Heart right ventricle (tissue), 16 donors: ENCODE measurements around the gene CMTM1. TPM values are rescaled to one million over a fixed set of nuclear protein-coding genes. Genes with fewer than 3 reads are reported as not detected.

Experiments
- ATAC-seq, 8 donors: fragments of 200-7000 bp; cut with Tn5 transposase; one replicate each; pipeline ENCODE4 v1.9.1; 2020; ENCODE audit warnings: mild to moderate bottlenecking in 8 of 8, moderate library complexity in 8 of 8, moderate number of reproducible peaks in 1 of 8
- DNase-seq, 2 donors: peaks; one replicate each; pipeline ENCODE4 v3.0.0-alpha.2; 2020
- H3K27ac ChIP-seq, 10 donors: fragments of 200-600 bp; sonication (generic) in 2 of 10; one replicate each; pipeline versions ENCODE4 v1.5.0 to v1.8.0; 2020 to 2022; ENCODE audit warnings: mild to moderate bottlenecking in 3 of 10
- H3K27me3 ChIP-seq, 7 donors: fragments of 200-600 bp; one replicate each; pipeline ENCODE4 v1.8.0; 2021 to 2022; ENCODE audit warnings: mild to moderate bottlenecking in 2 of 7
- H3K36me3 ChIP-seq, 9 donors: fragments of 200-600 bp; sonication (generic) in 1 of 9; one replicate each; pipeline versions ENCODE4 v1.5.0 to v1.8.0; 2020 to 2022; ENCODE audit warnings: mild to moderate bottlenecking in 2 of 9
- H3K4me1 ChIP-seq, 9 donors: fragments of 200-600 bp; sonication (generic) in 1 of 9; one replicate each; pipeline versions ENCODE4 v1.5.0 to v1.8.0; 2020 to 2022; ENCODE audit warnings: mild to moderate bottlenecking in 4 of 9
- H3K4me3 ChIP-seq, 10 donors: fragments of 200-600 bp; sonication (generic) in 2 of 10; one replicate each; pipeline versions ENCODE4 v1.5.0 to v1.8.0; 2020 to 2022; ENCODE audit warnings: mild to moderate bottlenecking in 7 of 10, moderate library complexity in 2 of 10
- H3K9me3 ChIP-seq, 11 donors: fragments of 200-600 bp in 10 of 11; sonication (generic) in 2 of 11; one replicate each; pipeline versions ENCODE4 v1.5.0 to v1.8.0; 2013 to 2022; ENCODE audit warnings: mild to moderate bottlenecking in 2 of 11, control low read depth in 1 of 11, moderate library complexity in 1 of 11
- CTCF ChIP-seq, 9 donors: fragments of 200-600 bp; sonication (generic) in 2 of 9; IDR thresholded peaks; one replicate each; pipeline versions ENCODE4 v1.5.0 to v1.8.0; 2021 to 2022; ENCODE audit warnings: antibody characterized with exemption in 9 of 9, mild to moderate bottlenecking in 5 of 9, moderate library complexity in 1 of 9
- WGBS, 2 donors: extraction: QIAGEN DNeasy Blood & Tissue Kit; methylation state at CpG; one replicate each; pipeline ENCODE4 v1.1.7; 2013; ENCODE audit warnings: inconsistent platforms in 1 of 2; 5-methylcytosine and 5-hydroxymethylcytosine counted together
- intact Hi-C, 10 donors: fragments of 100-400 bp; cut with DNase I; formaldehyde crosslinking; loops; one replicate each; pipeline versions ENCODE4 v1.11.1 to v1.14.2; 2022
- polyA plus RNA-seq, 2 donors: library from polyadenylated mRNA; stranded (reverse); fragments of 200-250 nt; gene quantifications; one replicate each; pipeline ENCODE4 v1.2.3, GENCODE V29; 2013
- total RNA-seq, 10 donors: library from RNA; stranded (reverse); fragmentation: NEBNext Ultra II Directional in 3 of 10; extraction: Animal tissue kit (Norgen Biotek cat#: 25700) in 3 of 10; gene quantifications; one replicate each; pipeline versions ENCODE4 v1.2.1 to v1.2.4, GENCODE V29; 2021 to 2023
- donor health status: Arrhythmogenic right ventricular cardiomyopathy.
- donor health status: ischemic (EF 13 %, LVEDD 7.1; RV severe dilation, severe dysfunction).
- donor health status: healthy with polysubstance abuse.
- donor health status: DM: no; HTN: yes; CAD: no.
- donor health status: DM: no; HTN: no; CAD: no.
- donor health status: ischemic (EF 25% LVEDD 6.9; RV normal size, moderate dysfunction).
- donor health status: ischemic (EF 25% LVEDD 5.7; RV mildly dilated, moderate dysfunction).
- donor health status: healthy.
- donor health status: DM: yes; HTN: yes; CAD: no.
- donor health status: Ischemic cardiomyopathy.
- donor health status: ischemic (EF 35%, LVEDD 5.7; RV mildly dilated, moderate dysfunction).
- donor health status: nonischemic (EF 11% LVEDD 7.7; RV severe dilation, severe dysfunction).
- donor health status: DM: yes; HTN: yes; CAD: no.
- donor health status: PGD.
- donor health status: ischemic (EF 29% LVEDD 5.4; RV normal size, mild dysfunction).
- donor health status: nonischemic (EF 23%, LVEDD 6.1; RV moderate dilation, normal function).

The CMTM1 gene
- total and polyA plus RNA-seq, 12 donors = 0.19 to 2.1 (median 0.95) TPM; not detected in 1

GRCh38 chr16:66581246-66581952 lies 15.2 kb downstream of the CMTM1 start:
- intact Hi-C loops = no loop called here
- Histone ChIP-seq H3K27ac (no peak overlapping the region), H3K4me3 (no peak overlapping the region)

GRCh38 chr16:66585481-66586239 lies 19.4 kb downstream of the CMTM1 start:
- Histone ChIP-seq H3K36me3 (no peaks in the 10 kb centered on the region), H3K27me3 (no peaks in the 10 kb centered on the region), H3K27ac (peak overlapping the region in 4 of 10 donors; percentile 22 to 64 (median 54)), H3K4me1 (peaks cover 0 to 56% (median 26%) of the 10 kb centered on the region in 9 donors), H3K4me3 (no peak overlapping the region), H3K9me3 (no peaks in the 10 kb centered on the region)
- ATAC-seq (peak in 5 of 8 donors; percentile 54 to 70 (median 64)), DNase-seq (peak in 1 of 2 donors; percentile 30)
- TF ChIP-seq CTCF (IDR thresholded peaks at IDR 0.05) = no peak
- 47 to 64% methylated on average over 10 of the region's 10 CpGs for WGBS, 2 donors
- intact Hi-C loops = no loop called here

More at GRCh38 chr16:66581246-66581952, 15.2 kb downstream of the CMTM1 start:
- H3K4me1 ChIP-seq = peaks cover 5 to 43% (median 31%) of the 10 kb centered on the region in 9 donors
- H3K9me3 ChIP-seq = no peaks in the 10 kb centered on the region
- peaks cover 0 to 29% (median 18%) of the 10 kb centered on the region in 7 donors for H3K27me3 ChIP-seq
- TF ChIP-seq CTCF (IDR thresholded peaks at IDR 0.05) = no peak
- ATAC-seq (peak in 1 of 8 donors; percentile 25), DNase-seq (no peak)
- no peaks in the 10 kb centered on the region for H3K36me3 ChIP-seq
- WGBS, 2 donors = 75 to 82% methylated on average over 3 of the region's 3 CpGs

- intact Hi-C loops = no loop called here
- Histone ChIP-seq H3K9me3 (no peaks in the 10 kb centered on the region), H3K27me3 (no peaks in the 10 kb centered on the region), H3K4me3 (peak overlapping the region in 6 of 10 donors; percentile 15 to 30 (median 26)), H3K27ac (peak overlapping the region in 5 of 10 donors; percentile 16 to 64 (median 54)), H3K4me1 (peaks cover 0 to 50% (median 26%) of the 10 kb centered on the region in 9 donors), H3K36me3 (no peaks in the 10 kb centered on the region)
- WGBS, 2 donors = 68 to 70% methylated on average over 7 of the region's 7 CpGs
- no peak for TF ChIP-seq CTCF (IDR thresholded peaks at IDR 0.05)
- DNase-seq (no peak), ATAC-seq (no peak)
These were observed 21.8 kb downstream of the CMTM1 start for GRCh38 chr16:66587881-66588600.
